GM10266 (cell line): Measurements from ENCODE around the gene EIF4E2.

Source experiments
- DNase-seq: peaks from one replicate; pipeline ENCODE4 v3.0.0; 2012; ENCODE audit errors: extremely low spot score
- CTCF ChIP-seq: IDR thresholded peaks from 2 replicates; pipeline ENCODE4 v1.5.1; 2012; ENCODE audit warnings: mild to moderate bottlenecking, low read depth; ENCODE audit not compliant: control insufficient read depth, insufficient read depth; ENCODE audit errors: missing control alignments

The EIF4E2 gene

GRCh38 chr2:232578626-232579025, 28.1 kb downstream of the EIF4E2 start:
- no peak for TF ChIP-seq CTCF
- no peak for DNase-seq

GRCh38 chr2:232580648-232580981, 30.1 kb downstream of the EIF4E2 start:
- no peak for DNase-seq
- TF ChIP-seq CTCF, result no peak

GRCh38 chr2:232581725-232582124, 31.2 kb downstream of the EIF4E2 start:
- no peak for TF ChIP-seq CTCF
- no peak for DNase-seq

DNA sequence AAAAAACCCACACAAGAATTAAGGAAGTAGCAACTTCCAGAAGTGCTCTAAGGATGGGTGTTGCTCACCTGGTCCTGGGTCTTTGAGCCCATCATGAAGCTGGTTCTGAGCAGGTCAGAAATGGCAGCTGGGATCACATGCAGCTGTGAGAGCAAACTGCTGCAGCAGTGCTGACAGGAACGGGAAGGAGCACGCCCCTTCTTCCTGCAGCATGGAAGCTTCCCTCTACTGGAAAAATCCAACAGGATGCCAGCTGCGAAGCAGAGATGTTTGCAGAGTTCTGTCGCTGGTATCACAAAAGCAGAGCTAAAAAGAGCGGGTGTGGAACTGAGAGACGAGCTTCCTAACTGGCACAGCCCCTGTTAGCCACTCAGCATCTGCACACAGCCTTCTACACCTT, 33.7 kb downstream of the EIF4E2 start:
- no peak for TF ChIP-seq CTCF
- DNase-seq, result no peak

- no peak for DNase-seq
These were observed 36.5 kb downstream of the EIF4E2 start for GRCh38 chr2:232586943-232587505.

GRCh38 chr2:232587512-232587911, 37.0 kb downstream of the EIF4E2 start:
- TF ChIP-seq CTCF, result no peak
- DNase-seq, result no peak

More at GRCh38 chr2:232586943-232587505, 36.5 kb downstream of the EIF4E2 start:
- no peak for TF ChIP-seq CTCF

GRCh38 chr2:232588031-232588430, 37.5 kb downstream of the EIF4E2 start:
- no peak for TF ChIP-seq CTCF
- no peak for DNase-seq
